Measurements from ENCODE around the gene ZNF711. TPM values are rescaled to one million over a fixed set of nuclear protein-coding genes. Genes with fewer than 3 reads are reported as not detected.

ZNF711 gene
- total RNA-seq, 3 donors from 2014 or later (not counting 1 experiment from before 2014, with no cell fraction given) = 0.75 to 1.7 (median 1.00) TPM

DNA sequence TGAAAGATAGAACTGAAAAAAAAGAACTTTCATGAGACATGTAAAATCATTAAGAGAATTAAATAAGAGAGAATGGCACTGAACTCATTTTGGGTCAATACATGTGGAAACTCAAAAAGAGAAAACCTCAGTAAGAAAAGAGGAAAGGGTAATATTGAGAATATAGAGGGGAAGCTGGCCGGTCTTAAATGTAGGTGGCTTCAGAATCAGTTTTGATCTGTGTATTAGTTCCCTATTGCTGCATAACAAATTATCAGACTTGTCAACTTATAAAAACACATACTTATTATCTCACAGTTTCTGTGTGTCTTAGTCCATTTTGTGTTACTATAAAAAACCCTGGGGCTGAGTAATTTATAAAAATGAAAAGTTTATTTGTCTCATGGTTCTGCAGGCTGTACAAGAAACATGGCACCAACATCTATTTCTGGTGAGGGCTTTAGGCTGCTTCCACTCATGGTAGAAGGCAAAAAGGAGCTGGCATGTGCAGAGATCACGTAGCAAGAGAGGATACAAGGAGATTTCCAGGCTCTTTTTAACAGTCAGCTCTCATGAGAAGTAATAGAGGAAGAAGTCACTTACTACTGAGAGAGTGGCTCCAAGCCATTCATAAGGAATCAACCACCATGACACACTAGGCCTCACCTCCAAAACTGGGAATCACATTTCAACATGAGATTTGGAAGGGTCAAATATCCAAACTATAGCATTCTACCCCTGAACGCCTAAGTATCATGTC lies 29.8 kb upstream of the ZNF711 start:
- Mint-ChIP-seq H3K4me3 (no peak overlapping the region), H3K36me3 (no peaks in the 10 kb centered on the region), H3K27ac (no peak overlapping the region), H3K9me3 (peaks cover 4 to 6% of the 10 kb centered on the region in 2 donors), H3K4me1 (no peaks in the 10 kb centered on the region), H3K27me3 (ENCODE audit: low read depth in 2 of 2) (no peaks in the 10 kb centered on the region)
- DNase-seq (no peak), ATAC-seq (no peak)
- Histone ChIP-seq H3K36me3 (ENCODE audit: control insufficient read depth, insufficient read depth, low read length) (no peaks in the 10 kb centered on the region), H3K4me1 (ENCODE audit: control insufficient read depth, insufficient read depth, low read length) (no peaks in the 10 kb centered on the region), H3K27ac (ENCODE audit: low read length) (no peak overlapping the region), H3K4me3 (ENCODE audit: low read length) (no peak overlapping the region), H3K9me3 (ENCODE audit: control insufficient read depth, insufficient read depth, low read length) (no peaks in the 10 kb centered on the region), H3K27me3 (ENCODE audit: control insufficient read depth, insufficient read depth, low read length) (no peaks in the 10 kb centered on the region)
- TF ChIP-seq, protein P1, sequence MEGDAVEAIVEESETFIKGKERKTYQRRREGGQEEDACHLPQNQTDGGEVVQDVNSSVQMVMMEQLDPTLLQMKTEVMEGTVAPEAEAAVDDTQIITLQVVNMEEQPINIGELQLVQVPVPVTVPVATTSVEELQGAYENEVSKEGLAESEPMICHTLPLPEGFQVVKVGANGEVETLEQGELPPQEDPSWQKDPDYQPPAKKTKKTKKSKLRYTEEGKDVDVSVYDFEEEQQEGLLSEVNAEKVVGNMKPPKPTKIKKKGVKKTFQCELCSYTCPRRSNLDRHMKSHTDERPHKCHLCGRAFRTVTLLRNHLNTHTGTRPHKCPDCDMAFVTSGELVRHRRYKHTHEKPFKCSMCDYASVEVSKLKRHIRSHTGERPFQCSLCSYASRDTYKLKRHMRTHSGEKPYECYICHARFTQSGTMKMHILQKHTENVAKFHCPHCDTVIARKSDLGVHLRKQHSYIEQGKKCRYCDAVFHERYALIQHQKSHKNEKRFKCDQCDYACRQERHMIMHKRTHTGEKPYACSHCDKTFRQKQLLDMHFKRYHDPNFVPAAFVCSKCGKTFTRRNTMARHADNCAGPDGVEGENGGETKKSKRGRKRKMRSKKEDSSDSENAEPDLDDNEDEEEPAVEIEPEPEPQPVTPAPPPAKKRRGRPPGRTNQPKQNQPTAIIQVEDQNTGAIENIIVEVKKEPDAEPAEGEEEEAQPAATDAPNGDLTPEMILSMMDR (IDR thresholded peaks at IDR 0.05) = no peak
- intact Hi-C loops (cut with micrococcal nuclease) = no loop called here
- WGBS (ENCODE audit: insufficient coverage) = 100% methylated on average over 2 of the region's 3 CpGs

DNA sequence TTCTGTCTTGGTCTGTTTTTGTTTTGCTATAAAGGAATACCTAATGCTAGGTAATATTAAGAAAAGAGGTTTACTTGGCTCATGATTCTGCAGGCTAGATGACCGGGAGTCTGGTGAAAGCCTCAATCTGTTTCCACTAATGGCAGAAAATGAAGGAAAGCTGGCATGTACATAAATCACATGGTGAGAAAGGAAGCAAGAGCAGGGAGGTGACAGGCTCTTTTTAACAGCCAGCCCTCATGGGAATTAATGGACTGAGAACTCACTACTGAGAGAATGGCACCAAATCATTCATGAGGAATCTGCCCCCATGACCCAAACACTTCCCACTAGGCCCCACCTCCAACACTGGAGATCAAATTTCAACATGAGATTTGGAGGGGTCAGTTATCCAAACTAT lies 27.8 kb upstream of the ZNF711 start:
- Histone ChIP-seq H3K9me3 (ENCODE audit: control insufficient read depth, insufficient read depth, low read length) (no peaks in the 10 kb centered on the region), H3K4me1 (ENCODE audit: control insufficient read depth, insufficient read depth, low read length) (no peaks in the 10 kb centered on the region), H3K4me3 (ENCODE audit: low read length) (no peak overlapping the region), H3K27ac (ENCODE audit: low read length) (no peak overlapping the region), H3K36me3 (ENCODE audit: control insufficient read depth, insufficient read depth, low read length) (no peaks in the 10 kb centered on the region), H3K27me3 (ENCODE audit: control insufficient read depth, insufficient read depth, low read length) (no peaks in the 10 kb centered on the region)
- Mint-ChIP-seq H3K9me3 (no peaks in the 10 kb centered on the region), H3K27ac (no peak overlapping the region), H3K27me3 (ENCODE audit: low read depth in 2 of 2) (no peaks in the 10 kb centered on the region), H3K4me1 (no peaks in the 10 kb centered on the region), H3K4me3 (no peak overlapping the region), H3K36me3 (no peaks in the 10 kb centered on the region)
- ATAC-seq = no peak
- no peak for DNase-seq
- intact Hi-C loops (cut with micrococcal nuclease) = no loop called here
- TF ChIP-seq, protein P1 (IDR thresholded peaks at IDR 0.05) = no peak
- WGBS (ENCODE audit: insufficient coverage) = 88% methylated on average over 1 of the region's 1 CpG

DNA sequence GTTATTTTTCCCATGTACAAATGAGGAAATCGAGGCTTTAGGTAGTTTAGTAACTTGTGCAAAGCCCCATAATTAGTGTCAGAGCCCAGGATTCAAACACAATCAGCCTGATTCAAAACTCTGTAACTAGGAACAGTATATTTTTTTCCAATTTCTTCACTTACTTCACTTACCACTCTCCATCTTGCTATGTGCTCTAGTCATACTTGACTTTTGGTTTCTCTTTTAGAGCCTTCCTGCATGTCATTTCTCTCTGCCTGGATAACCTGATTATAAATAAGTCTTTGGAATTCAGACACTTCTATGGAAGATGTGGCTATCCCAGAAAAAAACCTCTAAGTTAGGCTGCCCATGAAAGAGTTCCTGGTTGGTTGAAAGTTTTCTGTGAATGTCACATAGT lies 22.4 kb upstream of the ZNF711 start:
- H3K4me3 ChIP-seq (ENCODE audit: low read length) = no peak overlapping the region
- Mint-ChIP-seq H3K4me1 (no peaks in the 10 kb centered on the region), H3K36me3 (no peaks in the 10 kb centered on the region), H3K27me3 (ENCODE audit: low read depth in 2 of 2) (no peaks in the 10 kb centered on the region), H3K27ac (no peak overlapping the region), H3K4me3 (no peak overlapping the region), H3K9me3 (no peaks in the 10 kb centered on the region)
- H3K9me3 ChIP-seq (ENCODE audit: control insufficient read depth, insufficient read depth, low read length) = no peaks in the 10 kb centered on the region
- DNase-seq (no peak), ATAC-seq (no peak)
- H3K27me3 ChIP-seq (ENCODE audit: control insufficient read depth, insufficient read depth, low read length) = no peaks in the 10 kb centered on the region
- no peaks in the 10 kb centered on the region for H3K4me1 ChIP-seq (ENCODE audit: control insufficient read depth, insufficient read depth, low read length)
- no CpG with 5 or more reads among the region's 1 CpG for WGBS (ENCODE audit: insufficient coverage)
- intact Hi-C loops (cut with micrococcal nuclease) = no loop called here
- no peak overlapping the region for H3K27ac ChIP-seq (ENCODE audit: low read length)
- H3K36me3 ChIP-seq (ENCODE audit: control insufficient read depth, insufficient read depth, low read length) = no peaks in the 10 kb centered on the region
- TF ChIP-seq, protein P1 (IDR thresholded peaks at IDR 0.05) = no peak

DNA sequence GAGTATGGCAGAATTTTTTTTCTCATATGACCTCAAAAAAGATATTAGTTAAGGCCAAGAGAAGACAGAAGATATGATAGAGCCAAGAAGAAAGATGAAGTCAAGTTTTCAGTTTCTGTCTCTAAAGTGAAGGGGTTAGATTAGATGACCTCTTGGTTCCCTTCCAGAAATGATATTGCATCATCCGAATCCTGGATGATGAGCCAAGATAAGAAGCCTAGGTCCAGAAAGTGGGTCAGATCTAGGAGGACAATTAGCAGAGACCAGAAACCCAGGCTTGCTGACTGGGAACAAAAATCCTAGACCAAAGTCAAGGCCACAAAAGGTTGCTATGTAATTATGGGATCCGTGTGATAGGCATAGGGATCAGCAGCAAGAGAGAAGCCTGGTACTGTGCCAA lies 20.4 kb upstream of the ZNF711 start:
- no peaks in the 10 kb centered on the region for H3K36me3 Mint-ChIP-seq
- Histone ChIP-seq H3K36me3 (ENCODE audit: control insufficient read depth, insufficient read depth, low read length) (no peaks in the 10 kb centered on the region), H3K4me3 (ENCODE audit: low read length) (no peak overlapping the region), H3K9me3 (ENCODE audit: control insufficient read depth, insufficient read depth, low read length) (no peaks in the 10 kb centered on the region), H3K4me1 (ENCODE audit: control insufficient read depth, insufficient read depth, low read length) (no peaks in the 10 kb centered on the region), H3K27ac (ENCODE audit: low read length) (no peak overlapping the region), H3K27me3 (ENCODE audit: control insufficient read depth, insufficient read depth, low read length) (no peaks in the 10 kb centered on the region)
- TF ChIP-seq, protein P1 (IDR thresholded peaks at IDR 0.05) = no peak
- no peaks in the 10 kb centered on the region for H3K4me1 Mint-ChIP-seq
- no peaks in the 10 kb centered on the region for H3K9me3 Mint-ChIP-seq
- no peaks in the 10 kb centered on the region for H3K27me3 Mint-ChIP-seq (ENCODE audit: low read depth in 2 of 2)
- intact Hi-C loops (cut with micrococcal nuclease) = no loop called here
- no peak overlapping the region for H3K4me3 Mint-ChIP-seq
- no peak overlapping the region for H3K27ac Mint-ChIP-seq
- WGBS (ENCODE audit: insufficient coverage) = 85% methylated on average over 2 of the region's 2 CpGs
- DNase-seq (no peak), ATAC-seq (no peak)
